ENCODE results near the gene KLF1. TPM values are rescaled to one million over a fixed set of nuclear protein-coding genes. Genes with fewer than 3 reads are reported as not detected.

The KLF1 gene
- total and polyA plus RNA-seq, 2 of the 13 experiments (the other 11 are each of a cell fraction or from before 2014, with no cell fraction given): not detected

DNA sequence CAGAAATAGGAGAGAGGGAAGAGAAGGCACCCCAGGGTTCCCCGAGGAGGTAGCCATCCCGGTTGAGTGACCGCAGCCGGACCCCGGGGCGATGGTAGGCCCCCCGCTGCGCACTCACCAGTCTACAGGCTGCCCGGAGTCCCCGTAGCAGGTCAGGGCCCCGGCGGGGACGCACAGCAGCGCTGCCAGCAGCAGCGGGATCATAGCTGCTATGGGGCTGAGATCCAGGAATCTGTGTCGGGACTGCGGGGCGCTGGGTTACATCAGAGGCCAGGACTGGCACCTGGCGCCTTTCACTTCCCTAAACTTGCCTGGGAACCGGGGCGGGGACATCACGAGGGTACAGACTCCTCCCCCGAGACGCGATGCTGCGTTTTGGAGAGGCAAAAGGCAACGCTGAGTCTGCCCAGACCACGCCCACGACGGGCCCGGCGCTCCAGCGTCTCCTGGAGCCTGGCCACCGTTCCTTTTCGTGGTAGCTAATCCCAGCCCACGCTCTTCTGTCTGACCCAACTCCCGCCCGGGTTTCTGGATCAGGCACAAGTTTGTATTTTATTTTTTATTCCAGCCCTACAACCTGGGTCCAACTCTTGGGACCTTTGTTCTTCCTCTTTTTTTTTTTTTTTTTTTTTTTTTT, 5.7 kb downstream of the KLF1 start, which contains the start of gene DNASE2 (continued):
- TF ChIP-seq TCF12 (IDR thresholded peaks at IDR 0.05) (no peak), TCF12 (CRISPR knock-in tag; IDR thresholded peaks at IDR 0.05) (no peak), SIX1 (CRISPR knock-in tag; IDR thresholded peaks at IDR 0.05; ENCODE audit: borderline replicate concordance) (no peak), ZNF839 (CRISPR knock-in tag; IDR thresholded peaks at IDR 0.05; ENCODE audit: borderline replicate concordance) (no peak), AKAP8 (CRISPR knock-in tag; IDR thresholded peaks at IDR 0.05) (no peak), YEATS4 (CRISPR knock-in tag; IDR thresholded peaks at IDR 0.05; ENCODE audit: borderline replicate concordance) (no peak; the same call in 1 of the 2 replicates), ZNF382 (CRISPR knock-in tag; IDR thresholded peaks at IDR 0.05; ENCODE audit: borderline replicate concordance) (no peak), FIP1L1 (IDR thresholded peaks at IDR 0.05; ENCODE audit: borderline replicate concordance, insufficient read depth, low read depth, low read length) (no peak), ARNTL (CRISPR knock-in tag; IDR thresholded peaks at IDR 0.05) (no peak), ZNF850 (CRISPR knock-in tag; conservative IDR thresholded peaks at IDR 0.05) (no peak), NR2C2 (CRISPR knock-in tag; IDR thresholded peaks at IDR 0.05; ENCODE audit: borderline replicate concordance) (no peak)
- TF ChIP-seq, protein P1, sequence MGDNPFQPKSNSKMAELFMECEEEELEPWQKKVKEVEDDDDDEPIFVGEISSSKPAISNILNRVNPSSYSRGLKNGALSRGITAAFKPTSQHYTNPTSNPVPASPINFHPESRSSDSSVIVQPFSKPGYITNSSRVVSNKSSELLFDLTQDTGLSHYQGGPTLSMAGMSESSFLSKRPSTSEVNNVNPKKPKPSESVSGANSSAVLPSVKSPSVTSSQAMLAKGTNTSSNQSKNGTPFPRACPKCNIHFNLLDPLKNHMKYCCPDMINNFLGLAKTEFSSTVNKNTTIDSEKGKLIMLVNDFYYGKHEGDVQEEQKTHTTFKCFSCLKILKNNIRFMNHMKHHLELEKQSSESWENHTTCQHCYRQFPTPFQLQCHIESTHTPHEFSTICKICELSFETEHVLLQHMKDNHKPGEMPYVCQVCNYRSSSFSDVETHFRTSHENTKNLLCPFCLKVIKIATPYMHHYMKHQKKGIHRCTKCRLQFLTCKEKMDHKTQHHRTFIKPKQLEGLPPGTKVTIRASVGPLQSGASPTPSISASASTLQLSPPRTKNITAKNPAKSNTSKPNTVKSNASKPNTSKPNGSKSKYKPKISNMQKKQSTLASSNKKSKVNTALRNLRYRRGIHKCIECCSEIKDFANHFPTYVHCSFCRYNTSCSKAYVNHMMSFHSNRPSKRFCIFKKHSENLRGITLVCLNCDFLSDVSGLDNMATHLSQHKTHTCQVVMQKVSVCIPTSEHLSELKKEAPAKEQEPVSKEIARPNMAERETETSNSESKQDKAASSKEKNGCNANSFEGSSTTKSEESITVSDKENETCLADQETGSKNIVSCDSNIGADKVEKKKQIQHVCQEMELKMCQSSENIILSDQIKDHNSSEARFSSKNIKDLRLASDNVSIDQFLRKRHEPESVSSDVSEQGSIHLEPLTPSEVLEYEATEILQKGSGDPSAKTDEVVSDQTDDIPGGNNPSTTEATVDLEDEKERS (CRISPR knock-in tag; IDR thresholded peaks at IDR 0.05): no peak
- TF ChIP-seq, protein P2, sequence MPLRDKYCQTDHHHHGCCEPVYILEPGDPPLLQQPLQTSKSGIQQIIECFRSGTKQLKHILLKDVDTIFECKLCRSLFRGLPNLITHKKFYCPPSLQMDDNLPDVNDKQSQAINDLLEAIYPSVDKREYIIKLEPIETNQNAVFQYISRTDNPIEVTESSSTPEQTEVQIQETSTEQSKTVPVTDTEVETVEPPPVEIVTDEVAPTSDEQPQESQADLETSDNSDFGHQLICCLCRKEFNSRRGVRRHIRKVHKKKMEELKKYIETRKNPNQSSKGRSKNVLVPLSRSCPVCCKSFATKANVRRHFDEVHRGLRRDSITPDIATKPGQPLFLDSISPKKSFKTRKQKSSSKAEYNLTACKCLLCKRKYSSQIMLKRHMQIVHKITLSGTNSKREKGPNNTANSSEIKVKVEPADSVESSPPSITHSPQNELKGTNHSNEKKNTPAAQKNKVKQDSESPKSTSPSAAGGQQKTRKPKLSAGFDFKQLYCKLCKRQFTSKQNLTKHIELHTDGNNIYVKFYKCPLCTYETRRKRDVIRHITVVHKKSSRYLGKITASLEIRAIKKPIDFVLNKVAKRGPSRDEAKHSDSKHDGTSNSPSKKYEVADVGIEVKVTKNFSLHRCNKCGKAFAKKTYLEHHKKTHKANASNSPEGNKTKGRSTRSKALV (CRISPR knock-in tag; IDR thresholded peaks at IDR 0.05): no peak
- TF ChIP-seq, protein P3, sequence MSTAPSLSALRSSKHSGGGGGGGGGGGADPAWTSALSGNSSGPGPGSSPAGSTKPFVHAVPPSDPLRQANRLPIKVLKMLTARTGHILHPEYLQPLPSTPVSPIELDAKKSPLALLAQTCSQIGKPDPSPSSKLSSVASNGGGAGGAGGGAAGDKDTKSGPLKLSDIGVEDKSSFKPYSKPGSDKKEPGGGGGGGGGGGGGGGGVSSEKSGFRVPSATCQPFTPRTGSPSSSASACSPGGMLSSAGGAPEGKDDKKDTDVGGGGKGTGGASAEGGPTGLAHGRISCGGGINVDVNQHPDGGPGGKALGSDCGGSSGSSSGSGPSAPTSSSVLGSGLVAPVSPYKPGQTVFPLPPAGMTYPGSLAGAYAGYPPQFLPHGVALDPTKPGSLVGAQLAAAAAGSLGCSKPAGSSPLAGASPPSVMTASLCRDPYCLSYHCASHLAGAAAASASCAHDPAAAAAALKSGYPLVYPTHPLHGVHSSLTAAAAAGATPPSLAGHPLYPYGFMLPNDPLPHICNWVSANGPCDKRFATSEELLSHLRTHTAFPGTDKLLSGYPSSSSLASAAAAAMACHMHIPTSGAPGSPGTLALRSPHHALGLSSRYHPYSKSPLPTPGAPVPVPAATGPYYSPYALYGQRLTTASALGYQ (CRISPR knock-in tag; IDR thresholded peaks at IDR 0.05): no peak
- TF ChIP-seq, protein P4, sequence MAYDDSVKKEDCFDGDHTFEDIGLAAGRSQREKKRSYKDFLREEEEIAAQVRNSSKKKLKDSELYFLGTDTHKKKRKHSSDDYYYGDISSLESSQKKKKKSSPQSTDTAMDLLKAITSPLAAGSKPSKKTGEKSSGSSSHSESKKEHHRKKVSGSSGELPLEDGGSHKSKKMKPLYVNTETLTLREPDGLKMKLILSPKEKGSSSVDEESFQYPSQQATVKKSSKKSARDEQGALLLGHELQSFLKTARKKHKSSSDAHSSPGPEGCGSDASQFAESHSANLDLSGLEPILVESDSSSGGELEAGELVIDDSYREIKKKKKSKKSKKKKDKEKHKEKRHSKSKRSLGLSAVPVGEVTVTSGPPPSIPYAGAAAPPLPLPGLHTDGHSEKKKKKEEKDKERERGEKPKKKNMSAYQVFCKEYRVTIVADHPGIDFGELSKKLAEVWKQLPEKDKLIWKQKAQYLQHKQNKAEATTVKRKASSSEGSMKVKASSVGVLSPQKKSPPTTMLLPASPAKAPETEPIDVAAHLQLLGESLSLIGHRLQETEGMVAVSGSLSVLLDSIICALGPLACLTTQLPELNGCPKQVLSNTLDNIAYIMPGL (CRISPR knock-in tag; IDR thresholded peaks at IDR 0.05; ENCODE audit: borderline replicate concordance in 1 of 2, low read depth in 1 of 2): 0 out of 4 replicates have a peak, but pooled peaks have one; percentile 20 to 36
- TF ChIP-seq, protein P5, sequence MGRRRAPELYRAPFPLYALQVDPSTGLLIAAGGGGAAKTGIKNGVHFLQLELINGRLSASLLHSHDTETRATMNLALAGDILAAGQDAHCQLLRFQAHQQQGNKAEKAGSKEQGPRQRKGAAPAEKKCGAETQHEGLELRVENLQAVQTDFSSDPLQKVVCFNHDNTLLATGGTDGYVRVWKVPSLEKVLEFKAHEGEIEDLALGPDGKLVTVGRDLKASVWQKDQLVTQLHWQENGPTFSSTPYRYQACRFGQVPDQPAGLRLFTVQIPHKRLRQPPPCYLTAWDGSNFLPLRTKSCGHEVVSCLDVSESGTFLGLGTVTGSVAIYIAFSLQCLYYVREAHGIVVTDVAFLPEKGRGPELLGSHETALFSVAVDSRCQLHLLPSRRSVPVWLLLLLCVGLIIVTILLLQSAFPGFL (CRISPR knock-in tag; IDR thresholded peaks at IDR 0.05): no peak
- TF ChIP-seq, protein P6, sequence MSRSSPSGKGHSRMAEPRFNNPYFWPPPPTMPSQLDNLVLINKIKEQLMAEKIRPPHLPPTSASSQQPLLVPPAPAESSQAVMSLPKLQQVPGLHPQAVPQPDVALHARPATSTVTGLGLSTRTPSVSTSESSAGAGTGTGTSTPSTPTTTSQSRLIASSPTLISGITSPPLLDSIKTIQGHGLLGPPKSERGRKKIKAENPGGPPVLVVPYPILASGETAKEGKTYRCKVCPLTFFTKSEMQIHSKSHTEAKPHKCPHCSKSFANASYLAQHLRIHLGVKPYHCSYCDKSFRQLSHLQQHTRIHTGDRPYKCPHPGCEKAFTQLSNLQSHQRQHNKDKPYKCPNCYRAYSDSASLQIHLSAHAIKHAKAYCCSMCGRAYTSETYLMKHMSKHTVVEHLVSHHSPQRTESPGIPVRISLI (CRISPR knock-in tag; IDR thresholded peaks at IDR 0.05; ENCODE audit: borderline replicate concordance): peak; percentile 63; the same call in 1 of the 2 replicates
